Stimulated activated naive CD8-positive, alpha-beta T cell treated with anti-CD3 and anti-CD28 coated beads, Interleukin-15, amount 100 ng/mL, for 72 hours (primary cell): Measurements from ENCODE around the gene SETDB1.
"Not testable (repeated sequence)": the region's sequence is repeated elsewhere in the genome, so short reads cannot be mapped to it uniquely, and the experiment has no call there.

ENCODE experiments used
- ATAC-seq: fragments of 150-1000 bp; cut with Tn5 transposase; 2 replicates; pipeline ENCODE4 v1.10.0; 2021; ENCODE audit warnings: mild to moderate bottlenecking, moderate library complexity
- DNase-seq, 2 donors: peaks; one replicate each; pipeline ENCODE4 v3.0.0; 2021 to 2022
- H3K27ac Mint-ChIP-seq, 2 donors: one replicate each; pipeline ENCODE4 v1.8.0; 2022; ENCODE audit warnings: mild to moderate bottlenecking in 2 of 2, mixed read lengths in 2 of 2, moderate library complexity in 2 of 2
- H3K27me3 Mint-ChIP-seq: one replicate; pipeline ENCODE4 v1.8.0; 2022; ENCODE audit warnings: mixed read lengths
- H3K4me1 Mint-ChIP-seq: one replicate; pipeline ENCODE4 v1.8.0; 2022; ENCODE audit warnings: mild to moderate bottlenecking, mixed read lengths
- H3K4me3 Mint-ChIP-seq, 2 donors: one replicate each; pipeline ENCODE4 v1.8.0; 2022; ENCODE audit warnings: mild to moderate bottlenecking in 2 of 2, mixed read lengths in 2 of 2, moderate library complexity in 1 of 2
- H3K9me3 Mint-ChIP-seq, 2 donors: one replicate each; pipeline ENCODE4 v1.8.0; 2022; ENCODE audit warnings: mixed read lengths in 2 of 2

SETDB1 gene

DNA sequence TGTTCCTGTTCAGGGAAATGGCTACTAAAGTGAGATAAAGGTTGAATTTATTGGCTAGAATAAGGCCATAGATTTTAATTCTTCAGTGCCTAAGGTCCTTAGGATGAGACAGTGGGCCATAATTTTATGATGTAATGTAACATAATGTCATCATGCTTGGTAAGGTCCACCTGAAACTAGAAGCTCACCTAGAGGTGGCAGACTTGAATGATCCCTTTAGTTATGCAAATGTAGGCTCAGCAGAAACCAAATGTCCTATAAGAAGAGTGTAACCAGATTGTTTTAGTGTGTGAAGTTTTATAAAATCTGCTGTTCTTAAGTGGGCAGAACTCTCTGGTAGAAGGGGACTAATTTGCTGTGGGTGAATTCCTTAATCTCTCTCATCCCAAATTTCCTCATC lies 13.5 kb upstream of the SETDB1 start:
- Mint-ChIP-seq H3K9me3 (no peaks in the 10 kb centered on the region), H3K27me3 (no peaks in the 10 kb centered on the region), H3K27ac (no peak overlapping the region)

DNA sequence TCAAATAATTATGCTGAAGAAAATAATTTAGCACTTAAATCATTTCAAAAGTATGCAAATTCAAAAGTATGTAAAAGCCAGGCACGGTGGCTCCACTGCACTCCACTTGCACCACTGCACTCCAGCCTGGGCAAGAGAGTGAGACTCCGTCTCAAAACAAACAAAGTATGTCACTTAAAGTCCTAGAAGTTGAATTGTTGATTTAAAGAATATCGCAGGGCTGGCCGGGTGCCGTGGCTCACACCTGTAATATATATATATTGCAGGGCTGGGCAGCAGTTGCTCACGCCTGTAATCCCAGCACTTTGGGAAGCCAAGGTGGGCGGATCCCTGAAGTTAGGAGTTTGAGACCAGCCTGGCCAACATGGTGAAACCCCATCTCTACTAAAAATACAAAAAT lies 8.8 kb upstream of the SETDB1 start:
- Mint-ChIP-seq H3K4me3 (no peak overlapping the region), H3K27me3 (no peaks in the 10 kb centered on the region), H3K4me1 (peaks cover 5% of the 10 kb centered on the region), H3K27ac (no peak overlapping the region), H3K9me3 (no peaks in the 10 kb centered on the region)
- ATAC-seq = no peak
- DNase-seq = no peak

More for the DNA sequence above, 13.5 kb upstream of the SETDB1 start:
- H3K4me1 Mint-ChIP-seq = peaks cover 8% of the 10 kb centered on the region
- ATAC-seq (no peak), DNase-seq (no peak)
- no peak overlapping the region for H3K4me3 Mint-ChIP-seq

DNA sequence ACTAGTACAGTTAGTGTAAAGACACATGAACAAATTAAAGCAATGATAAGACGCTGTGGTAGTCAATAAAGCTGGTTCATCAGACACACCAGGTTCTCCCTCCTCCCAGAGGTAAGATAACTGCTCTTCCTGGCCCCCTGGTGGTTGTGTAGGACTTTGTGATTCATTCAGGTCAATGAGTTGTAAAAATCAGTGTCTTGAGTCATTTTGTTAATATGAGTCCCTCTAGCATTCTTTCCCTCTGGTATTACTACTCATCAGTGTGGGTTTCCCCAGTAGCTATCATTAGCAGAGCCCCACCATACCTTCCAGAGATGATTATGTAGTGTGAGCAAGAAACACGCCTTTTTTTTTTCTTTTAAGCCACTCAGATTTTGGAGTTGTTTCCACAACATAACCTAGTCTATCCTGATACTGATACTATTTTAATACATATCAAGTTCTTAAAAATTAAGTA lies 3.6 kb upstream of the SETDB1 start:
- Mint-ChIP-seq H3K4me3 (peak overlapping the region; percentile 15 to 31), H3K9me3 (no peaks in the 10 kb centered on the region), H3K4me1 (peaks cover 29% of the 10 kb centered on the region), H3K27me3 (no peaks in the 10 kb centered on the region), H3K27ac (peak overlapping the region in 1 of 2 donors; percentile 6)
- DNase-seq = peak; percentile 79 to 85
- peak; percentile 94 for ATAC-seq

DNA sequence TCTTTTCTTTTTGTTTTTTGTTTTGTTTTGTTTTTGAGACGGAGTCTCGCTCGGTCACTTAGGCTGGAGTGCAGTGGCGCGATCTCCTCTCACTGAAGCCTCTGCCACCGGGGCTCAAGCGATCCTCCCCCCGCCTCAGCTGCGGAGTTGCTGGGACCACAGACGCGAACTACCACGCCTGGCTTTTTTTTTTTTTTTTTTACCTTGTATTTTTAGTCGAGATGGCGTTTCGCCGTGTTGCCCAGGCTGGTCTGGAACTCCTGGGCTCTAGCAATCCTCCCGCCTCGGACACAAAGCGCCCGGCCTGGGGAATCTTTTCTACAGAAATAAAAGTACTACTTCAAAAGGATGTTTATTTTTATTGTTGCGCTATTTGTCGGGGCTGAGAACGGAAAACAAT lies 1.1 kb upstream of the SETDB1 start:
- Mint-ChIP-seq H3K4me3 (peak overlapping the region; percentile 91 to 96), H3K27me3 (no peaks in the 10 kb centered on the region), H3K27ac (no peak overlapping the region), H3K9me3 (no peaks in the 10 kb centered on the region), H3K4me1 (peaks cover 38% of the 10 kb centered on the region)
- no peak for ATAC-seq
- DNase-seq = no peak

DNA sequence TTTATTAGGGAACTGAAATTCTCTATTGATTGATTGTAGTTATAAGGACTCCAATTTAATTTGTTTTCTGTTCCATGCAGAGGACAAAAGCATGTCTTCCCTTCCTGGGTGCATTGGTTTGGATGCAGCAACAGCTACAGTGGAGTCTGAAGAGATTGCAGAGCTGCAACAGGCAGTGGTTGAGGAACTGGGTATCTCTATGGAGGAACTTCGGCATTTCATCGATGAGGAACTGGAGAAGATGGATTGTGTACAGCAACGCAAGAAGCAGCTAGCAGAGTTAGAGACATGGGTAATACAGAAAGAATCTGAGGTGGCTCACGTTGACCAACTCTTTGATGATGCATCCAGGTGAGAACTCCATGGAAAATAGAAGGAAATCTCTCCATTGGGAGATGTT lies 1.5 kb downstream of the SETDB1 start:
- Mint-ChIP-seq H3K27ac (no peak overlapping the region), H3K4me1 (peaks cover 30% of the 10 kb centered on the region), H3K4me3 (peak overlapping the region; percentile 91 to 96), H3K27me3 (no peaks in the 10 kb centered on the region), H3K9me3 (no peaks in the 10 kb centered on the region)
- ATAC-seq = no peak
- no peak for DNase-seq

DNA sequence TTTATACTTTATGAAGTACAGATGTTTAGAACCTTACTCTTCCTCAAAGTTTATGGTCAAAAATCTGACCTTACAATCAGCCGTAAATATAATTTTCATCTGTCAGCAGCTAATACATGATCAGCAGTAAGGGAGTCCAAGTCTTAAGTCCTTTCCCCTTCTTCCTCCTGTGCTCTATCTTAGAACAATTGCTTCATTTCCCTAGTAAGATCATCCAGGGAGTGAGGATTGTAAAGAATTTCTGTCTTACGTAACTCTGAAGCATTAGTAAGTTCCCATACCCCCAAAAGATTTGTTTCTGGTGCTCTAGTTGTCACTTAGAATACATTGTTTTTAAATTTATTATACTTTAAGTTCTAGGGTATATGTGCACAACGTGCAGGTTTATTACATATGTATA lies 2.1 kb downstream of the SETDB1 start:
- H3K27me3 Mint-ChIP-seq = no peaks in the 10 kb centered on the region
- H3K4me3 Mint-ChIP-seq = peak overlapping the region in 1 of 2 donors; percentile 25
- no peaks in the 10 kb centered on the region for H3K9me3 Mint-ChIP-seq
- H3K4me1 Mint-ChIP-seq = peaks cover 26% of the 10 kb centered on the region
- ATAC-seq (no peak), DNase-seq (no peak)
- no peak overlapping the region for H3K27ac Mint-ChIP-seq

DNA sequence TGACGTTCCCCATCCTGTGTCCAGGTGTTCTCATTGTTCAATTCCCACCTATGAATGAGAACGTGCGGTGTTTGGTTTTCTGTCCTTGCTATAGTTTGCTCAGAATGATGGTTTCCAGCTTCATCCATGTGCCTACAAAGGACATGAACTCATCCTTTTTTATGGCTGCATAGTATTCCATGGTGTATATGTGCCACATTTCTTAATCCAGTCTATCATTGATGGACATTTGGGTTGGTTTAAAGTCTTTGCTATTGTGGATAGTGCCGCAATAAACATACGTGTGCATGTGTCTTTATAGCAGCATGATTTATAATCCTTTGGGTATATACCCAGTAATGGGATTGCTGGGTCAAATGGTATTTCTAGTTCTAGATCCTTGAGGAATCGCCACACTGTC lies 2.6 kb downstream of the SETDB1 start:
- H3K4me3 Mint-ChIP-seq, H3K27me3 Mint-ChIP-seq, H3K27ac Mint-ChIP-seq, H3K9me3 Mint-ChIP-seq, ATAC-seq, DNase-seq: not testable (repeated sequence)
- peaks cover 26% of the 10 kb centered on the region for H3K4me1 Mint-ChIP-seq

DNA sequence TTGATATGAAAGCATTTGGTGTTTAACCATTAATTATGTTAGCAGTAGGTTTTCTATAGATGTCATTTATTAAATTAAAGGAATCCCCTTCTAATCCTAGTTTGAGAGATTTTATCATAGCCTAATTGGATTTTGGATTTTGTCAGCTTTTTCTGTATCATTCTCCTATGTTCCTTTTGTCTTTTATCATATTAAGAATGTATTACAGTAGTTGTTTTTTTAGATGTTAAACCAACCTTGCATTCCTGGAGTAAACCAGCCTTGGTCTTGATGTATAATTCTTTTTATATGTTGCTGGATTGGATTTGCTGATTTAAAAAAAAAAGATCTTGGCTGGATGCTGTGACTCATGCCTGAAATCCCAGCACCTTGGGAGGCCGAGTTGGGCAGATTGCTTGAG lies 5.6 kb downstream of the SETDB1 start:
- ATAC-seq = no peak
- Mint-ChIP-seq H3K9me3 (no peaks in the 10 kb centered on the region), H3K27ac (no peak overlapping the region), H3K27me3 (no peaks in the 10 kb centered on the region), H3K4me3 (no peak overlapping the region), H3K4me1 (peaks cover 28% of the 10 kb centered on the region)
- no peak for DNase-seq

DNA sequence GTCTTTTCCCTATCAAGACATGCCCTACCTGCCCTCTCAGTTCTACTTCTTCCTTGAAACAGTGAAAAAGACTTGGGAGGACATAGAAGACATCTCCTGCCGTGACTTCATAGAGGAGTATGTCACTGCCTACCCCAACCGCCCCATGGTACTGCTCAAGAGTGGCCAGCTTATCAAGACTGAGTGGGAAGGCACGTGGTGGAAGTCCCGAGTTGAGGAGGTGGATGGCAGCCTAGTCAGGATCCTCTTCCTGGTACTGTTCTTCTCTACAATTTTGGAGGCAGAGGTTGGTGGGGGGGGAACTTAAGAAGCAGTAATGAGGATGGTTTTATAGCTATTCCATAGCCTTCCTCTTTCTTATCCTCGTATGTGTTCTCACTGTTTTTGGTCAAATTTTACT lies 18.7 kb downstream of the SETDB1 start:
- DNase-seq (no peak), ATAC-seq (no peak)
- Mint-ChIP-seq H3K4me3 (no peak overlapping the region), H3K9me3 (no peaks in the 10 kb centered on the region), H3K27me3 (no peaks in the 10 kb centered on the region), H3K4me1 (peaks cover 6% of the 10 kb centered on the region), H3K27ac (peak overlapping the region; percentile 3 to 24)

DNA sequence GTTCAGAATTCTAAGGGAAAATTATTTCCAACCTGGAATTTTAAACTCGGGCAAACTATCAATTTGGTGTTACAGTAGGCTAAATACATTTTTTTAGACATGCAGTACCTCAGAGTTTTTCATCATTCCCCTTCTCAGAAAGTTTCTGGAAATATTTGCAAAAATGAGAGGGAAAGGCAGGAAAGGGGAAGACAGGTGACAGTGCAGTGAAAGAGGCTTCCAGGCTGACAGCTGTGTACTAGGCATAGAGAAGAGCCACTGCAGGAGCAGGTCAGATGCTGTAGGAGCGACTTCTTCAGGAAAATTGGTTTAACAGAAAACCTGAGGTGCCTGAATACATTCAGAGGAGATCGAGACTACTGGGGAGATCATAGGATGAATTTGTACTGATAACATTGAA lies 28.5 kb downstream of the SETDB1 start:
- no peaks in the 10 kb centered on the region for H3K9me3 Mint-ChIP-seq
- no peak overlapping the region for H3K4me3 Mint-ChIP-seq
- ATAC-seq = no peak
- no peaks in the 10 kb centered on the region for H3K27me3 Mint-ChIP-seq
- no peak overlapping the region for H3K27ac Mint-ChIP-seq
- no peak for DNase-seq
- no peaks in the 10 kb centered on the region for H3K4me1 Mint-ChIP-seq

DNA sequence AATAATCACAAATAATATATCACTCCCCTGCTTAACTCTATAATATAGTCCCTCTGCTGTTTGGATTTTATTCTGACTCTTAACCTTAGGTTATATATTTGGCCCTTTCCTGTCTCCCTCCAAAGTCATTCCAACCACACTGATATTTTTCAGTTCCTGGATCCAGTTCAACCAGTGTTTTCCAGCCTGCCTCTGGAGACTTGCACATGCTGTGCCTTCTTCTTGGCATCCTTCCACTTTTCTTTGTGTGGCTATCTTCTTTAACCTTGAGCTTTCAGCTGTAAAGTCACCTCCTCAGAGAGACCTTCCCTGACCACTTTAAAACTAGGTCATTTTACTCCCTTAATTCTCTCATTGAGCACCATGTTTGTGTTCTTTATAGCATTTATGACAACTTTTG lies 29.1 kb downstream of the SETDB1 start:
- peak overlapping the region in 1 of 2 donors; percentile 75 for H3K27ac Mint-ChIP-seq

DNA sequence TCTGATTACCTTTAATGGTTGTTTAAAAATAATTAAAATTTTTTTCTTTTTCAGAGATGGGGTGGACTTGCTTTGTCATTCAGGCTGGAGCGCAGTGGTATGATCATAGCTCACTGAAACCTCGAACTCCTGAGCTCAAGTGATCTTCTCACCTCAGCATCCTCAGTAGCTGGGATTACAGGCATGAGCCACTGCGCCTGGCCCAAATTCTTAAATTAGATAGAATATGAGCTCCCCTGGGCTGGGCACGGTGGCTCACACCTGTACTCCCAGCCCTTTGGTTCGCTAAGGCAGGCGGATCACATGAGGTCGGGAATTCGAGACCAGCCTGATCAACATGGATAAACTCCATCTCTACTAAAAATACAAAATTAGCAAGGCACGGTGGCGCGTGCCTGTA lies 31.5 kb downstream of the SETDB1 start:
- H3K4me3 Mint-ChIP-seq = no peak overlapping the region

More for the DNA sequence above, 29.1 kb downstream of the SETDB1 start:
- no peak overlapping the region for H3K4me3 Mint-ChIP-seq
- H3K9me3 Mint-ChIP-seq = no peaks in the 10 kb centered on the region
- DNase-seq (no peak), ATAC-seq (no peak)
- H3K4me1 Mint-ChIP-seq = no peaks in the 10 kb centered on the region
- H3K27me3 Mint-ChIP-seq = no peaks in the 10 kb centered on the region

DNA sequence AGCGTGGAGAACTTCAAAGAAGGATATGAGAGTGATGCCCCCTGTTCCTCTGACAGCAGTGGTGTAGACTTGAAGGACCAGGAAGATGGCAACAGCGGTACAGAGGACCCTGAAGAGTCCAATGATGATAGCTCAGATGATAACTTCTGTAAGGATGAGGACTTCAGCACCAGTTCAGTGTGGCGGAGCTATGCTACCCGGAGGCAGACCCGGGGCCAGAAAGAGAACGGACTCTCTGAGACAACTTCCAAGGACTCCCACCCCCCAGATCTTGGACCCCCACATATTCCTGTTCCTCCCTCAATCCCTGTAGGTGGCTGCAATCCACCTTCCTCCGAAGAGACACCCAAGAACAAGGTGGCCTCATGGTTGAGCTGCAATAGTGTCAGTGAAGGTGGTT lies 34.5 kb downstream of the SETDB1 start:
- Mint-ChIP-seq H3K4me1 (peaks cover 7% of the 10 kb centered on the region), H3K27me3 (no peaks in the 10 kb centered on the region), H3K9me3 (no peaks in the 10 kb centered on the region), H3K27ac (peak overlapping the region in 1 of 2 donors; percentile 74), H3K4me3 (no peak overlapping the region)
- no peak for ATAC-seq
- no peak for DNase-seq

More for the DNA sequence above, 31.5 kb downstream of the SETDB1 start:
- DNase-seq = no peak
- Mint-ChIP-seq H3K27ac (no peak overlapping the region), H3K4me1 (peaks cover 7% of the 10 kb centered on the region), H3K27me3 (no peaks in the 10 kb centered on the region), H3K9me3 (no peaks in the 10 kb centered on the region)
- ATAC-seq = no peak

DNA sequence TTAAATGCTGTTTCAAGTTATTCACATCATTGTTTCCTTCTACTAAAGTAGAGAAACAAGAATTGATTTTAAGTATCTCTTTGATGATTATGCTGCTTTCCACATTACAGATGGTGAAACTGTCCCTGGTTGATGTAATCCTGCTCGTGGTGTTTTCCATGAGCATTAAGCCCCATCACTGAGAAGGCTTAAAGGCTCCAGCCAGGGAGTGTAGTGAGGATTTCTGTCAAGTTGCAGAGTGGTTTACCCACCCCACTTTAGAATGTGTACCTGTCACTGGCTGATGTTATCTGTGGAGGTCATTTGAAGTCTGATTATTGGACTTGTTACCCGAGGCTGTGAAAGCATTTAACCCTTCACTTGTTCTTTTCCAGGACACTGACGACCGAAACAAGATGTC lies 35.6 kb downstream of the SETDB1 start:
- Mint-ChIP-seq H3K27ac (peak overlapping the region in 1 of 2 donors; percentile 33), H3K4me3 (no peak overlapping the region), H3K4me1 (peaks cover 7% of the 10 kb centered on the region), H3K27me3 (no peaks in the 10 kb centered on the region), H3K9me3 (no peaks in the 10 kb centered on the region)
- no peak for ATAC-seq
- DNase-seq = no peak

DNA sequence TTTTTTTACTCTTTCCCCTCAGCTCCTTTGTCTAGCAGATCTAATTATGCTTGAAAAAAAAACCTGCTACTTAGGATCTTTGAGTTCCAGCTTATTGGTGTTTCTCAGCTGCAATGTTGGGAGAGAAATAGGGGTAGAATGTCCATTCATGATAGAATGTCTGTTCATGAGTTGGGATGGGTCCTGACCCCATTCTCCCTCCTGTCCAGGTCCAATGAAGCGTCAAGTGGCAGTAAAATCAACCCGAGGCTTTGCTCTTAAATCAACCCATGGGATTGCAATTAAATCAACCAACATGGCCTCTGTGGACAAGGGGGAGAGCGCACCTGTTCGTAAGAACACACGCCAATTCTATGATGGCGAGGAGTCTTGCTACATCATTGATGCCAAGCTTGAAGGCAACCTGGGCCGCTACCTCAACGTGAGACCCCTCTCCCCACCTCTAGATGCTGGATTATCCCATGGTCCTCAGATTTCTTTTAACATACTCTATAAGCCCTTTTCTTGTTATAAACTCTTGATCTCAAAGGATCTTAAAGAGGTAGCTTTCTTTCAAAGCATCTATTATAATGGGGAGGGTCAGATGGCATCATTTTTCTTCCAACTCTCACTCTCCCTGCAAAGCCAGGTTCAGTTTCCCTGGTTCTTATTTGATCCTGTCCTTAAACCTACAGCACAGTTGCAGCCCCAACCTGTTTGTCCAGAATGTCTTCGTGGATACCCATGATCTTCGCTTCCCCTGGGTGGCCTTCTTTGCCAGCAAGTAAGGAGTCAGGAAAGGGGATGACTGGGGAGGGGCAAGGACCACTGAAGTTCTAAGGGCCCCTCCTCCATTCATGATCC lies 37.4 kb downstream of the SETDB1 start:
- H3K27me3 Mint-ChIP-seq = no peaks in the 10 kb centered on the region
- ATAC-seq (no peak), DNase-seq (no peak)
- no peaks in the 10 kb centered on the region for H3K9me3 Mint-ChIP-seq
- peak overlapping the region in 1 of 2 donors; percentile 77 for H3K27ac Mint-ChIP-seq
- H3K4me1 Mint-ChIP-seq = peaks cover 18% of the 10 kb centered on the region
- no peak overlapping the region for H3K4me3 Mint-ChIP-seq

DNA sequence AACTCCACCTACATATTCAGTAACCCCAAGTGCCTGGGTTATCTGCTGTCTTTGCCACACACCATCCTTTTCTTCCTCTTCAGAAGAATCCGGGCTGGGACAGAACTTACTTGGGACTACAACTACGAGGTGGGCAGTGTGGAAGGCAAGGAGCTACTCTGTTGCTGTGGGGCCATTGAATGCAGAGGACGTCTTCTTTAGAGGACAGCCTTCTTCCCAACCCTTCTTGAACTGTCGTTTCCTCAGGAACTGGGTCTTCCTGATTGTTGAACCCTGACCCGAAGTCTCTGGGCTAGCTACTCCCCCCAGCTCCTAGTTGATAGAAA lies 38.0 kb downstream of the SETDB1 start:
- ATAC-seq (no peak), DNase-seq (no peak)
- Mint-ChIP-seq H3K27ac (peak overlapping the region in 1 of 2 donors; percentile 77), H3K4me3 (no peak overlapping the region), H3K27me3 (no peaks in the 10 kb centered on the region), H3K4me1 (peaks cover 24% of the 10 kb centered on the region), H3K9me3 (no peaks in the 10 kb centered on the region)

DNA sequence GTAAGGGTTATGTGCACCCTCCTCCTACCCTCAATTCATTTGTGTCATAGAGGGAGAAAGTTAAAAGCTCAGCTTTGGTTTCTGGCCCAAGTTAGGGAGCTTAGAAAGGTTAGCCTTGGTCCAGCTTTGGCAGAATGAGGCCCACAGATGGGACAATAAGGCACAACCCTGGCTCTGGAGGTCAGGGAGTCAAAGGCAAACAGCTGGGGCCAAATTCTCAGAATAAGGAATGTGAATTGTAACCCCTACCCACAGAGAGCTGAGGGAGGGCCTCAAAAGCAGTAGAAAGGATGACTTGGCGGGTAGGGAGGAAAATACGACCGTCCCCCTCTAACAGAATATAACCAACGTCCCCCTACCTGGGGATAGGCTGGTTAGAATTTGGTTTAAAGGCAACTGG lies 39.4 kb downstream of the SETDB1 start:
- no peak for DNase-seq
- no peaks in the 10 kb centered on the region for H3K27me3 Mint-ChIP-seq
- H3K27ac Mint-ChIP-seq = peak overlapping the region in 1 of 2 donors; percentile 49
- no peaks in the 10 kb centered on the region for H3K9me3 Mint-ChIP-seq
- ATAC-seq = no peak
- H3K4me1 Mint-ChIP-seq = peaks cover 31% of the 10 kb centered on the region
- H3K4me3 Mint-ChIP-seq = no peak overlapping the region
